ENCODE results near the gene GPR17.

The GPR17 gene

GRCh38 chr2:127631997-127632581, 13.9 kb upstream of the GPR17 start:
- no peaks in the 10 kb centered on the region for H3F3A ChIP-seq (ENCODE audit: insufficient read depth)
- no peak for TF ChIP-seq CTCF (IDR thresholded peaks at IDR 0.05; ENCODE audit: insufficient read depth, low read length, poor library complexity, severe bottlenecking)
- TF ChIP-seq EZH2phosphoT487 (conservative IDR thresholded peaks at IDR 0.05; ENCODE audit: low read length), result no peak
- H3K79me2 ChIP-seq (ENCODE audit: insufficient read depth, low read length), result no peaks in the 10 kb centered on the region

GRCh38 chr2:127632592-127633489, 13.1 kb upstream of the GPR17 start:
- Histone ChIP-seq H3F3A (ENCODE audit: insufficient read depth) (no peaks in the 10 kb centered on the region), H4K20me1 (ENCODE audit: low read depth, low read length) (no peaks in the 10 kb centered on the region), H3K4me3 (ENCODE audit: insufficient read depth, low read length, poor library complexity, severe bottlenecking) (no peak overlapping the region), H3K27ac (ENCODE audit: low read depth, low read length) (no peak overlapping the region), H3K9me3 (ENCODE audit: insufficient read depth, low read length) (no peaks in the 10 kb centered on the region), H2AFZ (ENCODE audit: low read depth, low read length, severe bottlenecking) (no peak overlapping the region), H3K36me3 (ENCODE audit: low read length) (no peaks in the 10 kb centered on the region), H3K9ac (ENCODE audit: low read length) (peak overlapping the region; percentile 15; the same call in 1 of the 2 replicates), H3K27me3 (ENCODE audit: low read length) (no peaks in the 10 kb centered on the region), H3K9me2 (replicated peaks; ENCODE audit: insufficient read depth, low read length) (no peaks in the 10 kb centered on the region), H3K79me2 (ENCODE audit: insufficient read depth, low read length) (no peaks in the 10 kb centered on the region), H3K4me2 (ENCODE audit: low read depth, low read length, poor library complexity, severe bottlenecking) (no peak overlapping the region)
- TF ChIP-seq CTCF (IDR thresholded peaks at IDR 0.05; ENCODE audit: insufficient read depth, low read length, poor library complexity, severe bottlenecking) (no peak), EZH2phosphoT487 (conservative IDR thresholded peaks at IDR 0.05; ENCODE audit: low read length) (no peak)

More at GRCh38 chr2:127631997-127632581, 13.9 kb upstream of the GPR17 start:
- Histone ChIP-seq H3K27ac (ENCODE audit: low read depth, low read length) (no peak overlapping the region), H3K4me3 (ENCODE audit: insufficient read depth, low read length, poor library complexity, severe bottlenecking) (no peak overlapping the region), H3K4me2 (ENCODE audit: low read depth, low read length, poor library complexity, severe bottlenecking) (no peak overlapping the region), H3K36me3 (ENCODE audit: low read length) (no peaks in the 10 kb centered on the region), H2AFZ (ENCODE audit: low read depth, low read length, severe bottlenecking) (no peak overlapping the region), H4K20me1 (ENCODE audit: low read depth, low read length) (no peaks in the 10 kb centered on the region), H3K9ac (ENCODE audit: low read length) (no peak overlapping the region), H3K9me2 (replicated peaks; ENCODE audit: insufficient read depth, low read length) (no peaks in the 10 kb centered on the region), H3K9me3 (ENCODE audit: insufficient read depth, low read length) (no peaks in the 10 kb centered on the region), H3K27me3 (ENCODE audit: low read length) (no peaks in the 10 kb centered on the region)

GRCh38 chr2:127633556-127634065, 12.3 kb upstream of the GPR17 start:
- H3K4me2 ChIP-seq (ENCODE audit: low read depth, low read length, poor library complexity, severe bottlenecking), result no peak overlapping the region
- no peaks in the 10 kb centered on the region for H3F3A ChIP-seq (ENCODE audit: insufficient read depth)
- H3K4me3 ChIP-seq (ENCODE audit: insufficient read depth, low read length, poor library complexity, severe bottlenecking), result no peak overlapping the region
- H3K27me3 ChIP-seq (ENCODE audit: low read length), result no peaks in the 10 kb centered on the region
- TF ChIP-seq CTCF (IDR thresholded peaks at IDR 0.05; ENCODE audit: insufficient read depth, low read length, poor library complexity, severe bottlenecking), result no peak
- no peak for TF ChIP-seq EZH2phosphoT487 (conservative IDR thresholded peaks at IDR 0.05; ENCODE audit: low read length)
- no peak overlapping the region for H2AFZ ChIP-seq (ENCODE audit: low read depth, low read length, severe bottlenecking)
- no peaks in the 10 kb centered on the region for H3K36me3 ChIP-seq (ENCODE audit: low read length)
- no peaks in the 10 kb centered on the region for H3K79me2 ChIP-seq (ENCODE audit: insufficient read depth, low read length)
- no peak overlapping the region for H3K9ac ChIP-seq (ENCODE audit: low read length)
- H3K27ac ChIP-seq (ENCODE audit: low read depth, low read length), result no peak overlapping the region
- no peaks in the 10 kb centered on the region for H3K9me3 ChIP-seq (ENCODE audit: insufficient read depth, low read length)
- H4K20me1 ChIP-seq (ENCODE audit: low read depth, low read length), result no peaks in the 10 kb centered on the region
- no peaks in the 10 kb centered on the region for H3K9me2 ChIP-seq (replicated peaks; ENCODE audit: insufficient read depth, low read length)

All from SU-DHL-6 (cell line).